Measurements from ENCODE around the gene MICB.

GRCh38 chr6:31556307-31556706 lies 58.4 kb downstream of the MICB start:
- TF ChIP-seq TARDBP (IDR thresholded peaks at IDR 0.05) (no peak), ZNF384 (IDR thresholded peaks at IDR 0.05) (no peak), BHLHE40 (IDR thresholded peaks at IDR 0.05; ENCODE audit: borderline replicate concordance) (no peak), FOXM1 (IDR thresholded peaks at IDR 0.05; ENCODE audit: borderline replicate concordance) (no peak), PKNOX1 (IDR thresholded peaks at IDR 0.05) (no peak), FOXK2 (IDR thresholded peaks at IDR 0.05) (no peak), SUZ12 (IDR thresholded peaks at IDR 0.05) (no peak)
